BJ (cell line): ENCODE results near the gene SMAD1. TPM values are rescaled to one million over a fixed set of nuclear protein-coding genes. Genes with fewer than 3 reads are reported as not detected.

Experiments used
- CTCF ChIA-PET: fragments of 350-600 bp; formaldehyde crosslinking; extraction: SDS; loops from one replicate; lab custom pipeline; 2021; ENCODE audit warnings: antibody characterized with exemption, inconsistent platforms; lab: Yijun Ruan, JAX
- POLR2A ChIA-PET: fragments of 300-600 bp; sonication (Branson Sonifier 250); formaldehyde crosslinking; extraction: SDS; loops from one replicate; lab custom pipeline; 2021; ENCODE audit warnings: antibody characterized with exemption; lab: Charles Lee
- DNase-seq: peaks from one replicate; pipeline ENCODE4 v3.0.0-alpha.2; 2011; ENCODE audit warnings: low read depth
- H3K27me3 ChIP-seq: 2 replicates; pipeline ENCODE4 v1.6.0; 2011; ENCODE audit warnings: low read length; ENCODE audit not compliant: control insufficient read depth, insufficient read depth
- H3K36me3 ChIP-seq: 2 replicates; pipeline ENCODE4 v1.5.1; 2011; ENCODE audit warnings: low read length; ENCODE audit not compliant: control insufficient read depth, insufficient read depth
- H3K4me3 ChIP-seq: 2 replicates; pipeline ENCODE4 v1.5.1; 2011; ENCODE audit warnings: low read depth, mild to moderate bottlenecking, control low read depth, low read length
- polyA plus RNA-seq: library from polyadenylated mRNA; depleted of rRNA; stranded (reverse); fragments of >200 nt; gene quantifications from 2 replicates; pipeline ENCODE4 v1.2.3, GENCODE V29; 2011
- TF ChIP-seq, protein P1 (sequence below): IDR thresholded peaks from 2 replicates; pipeline ENCODE4 v1.5.1; 2011; ENCODE audit warnings: low read depth, mild to moderate bottlenecking, control low read depth, inconsistent platforms, low read length, moderate library complexity; ENCODE audit not compliant: insufficient read depth

Gene SMAD1
- polyA plus RNA-seq, 1 experiment, result 26.1 TPM

DNA sequence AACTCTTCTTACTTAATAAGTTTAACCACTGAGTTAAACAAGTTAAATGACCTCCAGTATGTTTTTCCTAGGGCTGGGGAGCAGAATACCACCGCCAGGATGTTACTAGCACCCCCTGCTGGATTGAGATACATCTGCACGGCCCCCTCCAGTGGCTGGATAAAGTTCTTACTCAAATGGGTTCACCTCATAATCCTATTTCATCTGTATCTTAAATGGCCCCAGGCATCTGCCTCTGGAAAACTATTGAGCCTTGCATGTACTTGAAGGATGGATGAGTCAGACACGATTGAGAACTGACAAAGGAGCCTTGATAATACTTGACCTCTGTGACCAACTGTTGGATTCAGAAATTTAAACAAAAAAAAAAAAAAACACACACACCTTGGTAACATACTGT lies 76.1 kb downstream of the SMAD1 start:
- Histone ChIP-seq H3K4me3 (no peak overlapping the region), H3K36me3 (0 out of 2 replicates have a peak, but pooled peaks cover 1% of the 10 kb centered on the region), H3K27me3 (no peaks in the 10 kb centered on the region)
- ChIA-PET CTCF (interaction anchor here (0.6 to 2.7 kb wide), 18 partner anchors 8 to 395 kb away, joined by 3 to 21 read pairs (median 4); no protein-coding TSS in a partner anchor), POLR2A (no interaction called here)
- no peak for DNase-seq
- TF ChIP-seq, protein P1, sequence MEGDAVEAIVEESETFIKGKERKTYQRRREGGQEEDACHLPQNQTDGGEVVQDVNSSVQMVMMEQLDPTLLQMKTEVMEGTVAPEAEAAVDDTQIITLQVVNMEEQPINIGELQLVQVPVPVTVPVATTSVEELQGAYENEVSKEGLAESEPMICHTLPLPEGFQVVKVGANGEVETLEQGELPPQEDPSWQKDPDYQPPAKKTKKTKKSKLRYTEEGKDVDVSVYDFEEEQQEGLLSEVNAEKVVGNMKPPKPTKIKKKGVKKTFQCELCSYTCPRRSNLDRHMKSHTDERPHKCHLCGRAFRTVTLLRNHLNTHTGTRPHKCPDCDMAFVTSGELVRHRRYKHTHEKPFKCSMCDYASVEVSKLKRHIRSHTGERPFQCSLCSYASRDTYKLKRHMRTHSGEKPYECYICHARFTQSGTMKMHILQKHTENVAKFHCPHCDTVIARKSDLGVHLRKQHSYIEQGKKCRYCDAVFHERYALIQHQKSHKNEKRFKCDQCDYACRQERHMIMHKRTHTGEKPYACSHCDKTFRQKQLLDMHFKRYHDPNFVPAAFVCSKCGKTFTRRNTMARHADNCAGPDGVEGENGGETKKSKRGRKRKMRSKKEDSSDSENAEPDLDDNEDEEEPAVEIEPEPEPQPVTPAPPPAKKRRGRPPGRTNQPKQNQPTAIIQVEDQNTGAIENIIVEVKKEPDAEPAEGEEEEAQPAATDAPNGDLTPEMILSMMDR, result peak; percentile 95

DNA sequence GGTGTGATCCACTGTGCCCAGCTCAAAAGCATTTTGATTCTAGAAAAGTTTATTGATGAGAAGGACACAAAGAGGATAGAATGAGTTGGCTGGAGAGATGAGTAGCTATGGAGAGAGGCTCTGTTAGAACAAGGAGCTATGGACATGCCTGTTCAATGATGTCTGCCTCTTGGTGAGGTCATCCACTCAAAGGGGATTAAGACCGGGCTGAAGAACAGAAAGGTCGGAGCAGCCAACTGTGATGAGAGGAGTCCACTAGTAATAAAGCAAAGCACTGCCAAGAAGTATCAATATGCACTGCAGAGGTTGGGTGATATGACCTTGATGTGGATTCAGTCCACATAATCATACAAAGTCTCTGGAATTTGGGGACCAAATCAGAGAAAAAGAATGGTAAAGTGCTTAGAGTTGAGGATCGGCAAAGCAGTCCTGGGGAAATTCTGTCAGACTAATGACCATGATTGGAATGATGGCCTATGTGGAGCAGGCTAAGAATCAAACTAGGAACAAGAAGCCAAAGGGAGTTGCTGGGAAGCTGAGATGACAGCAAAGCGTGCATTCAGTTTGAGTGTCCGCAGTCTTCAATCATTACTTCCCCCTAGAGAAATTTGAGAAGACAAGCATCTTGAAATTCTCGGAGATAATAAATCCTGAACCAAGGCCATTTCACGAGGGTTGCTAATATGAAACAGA lies 81.8 kb downstream of the SMAD1 start:
- ChIA-PET POLR2A (no interaction called here), CTCF (no interaction called here)
- Histone ChIP-seq H3K27me3 (no peaks in the 10 kb centered on the region), H3K36me3 (0 out of 2 replicates have a peak, but pooled peaks cover 1% of the 10 kb centered on the region), H3K4me3 (no peak overlapping the region)
- TF ChIP-seq, protein P1, result no peak
- no peak for DNase-seq

DNA sequence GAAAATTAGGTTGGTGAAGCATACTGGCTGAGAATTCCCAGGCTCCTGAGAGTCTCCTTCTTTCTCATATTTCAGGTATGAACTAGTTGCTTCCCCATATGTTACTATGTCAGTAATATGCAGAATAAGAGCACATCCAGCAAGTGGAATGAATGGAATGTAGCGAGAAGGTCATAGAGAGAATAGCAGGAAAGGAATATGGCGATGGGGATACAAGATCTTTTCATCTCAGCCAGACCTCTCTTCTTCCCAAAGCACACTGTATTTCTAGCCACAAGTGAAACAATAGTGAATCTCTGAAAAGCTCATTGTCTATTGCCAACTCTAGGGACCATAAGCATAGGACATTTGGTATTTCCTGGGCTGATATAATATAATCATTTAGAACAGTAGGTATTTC lies 82.9 kb downstream of the SMAD1 start:
- TF ChIP-seq, protein P1, result no peak
- Histone ChIP-seq H3K36me3 (no peaks in the 10 kb centered on the region), H3K27me3 (no peaks in the 10 kb centered on the region), H3K4me3 (no peak overlapping the region)
- POLR2A ChIA-PET, result no interaction called here
- CTCF ChIA-PET, result interaction anchor here (1.4 kb wide), 1 partner anchor 348 kb away, joined by 3 read pairs; no protein-coding TSS in a partner anchor
- no peak for DNase-seq

DNA sequence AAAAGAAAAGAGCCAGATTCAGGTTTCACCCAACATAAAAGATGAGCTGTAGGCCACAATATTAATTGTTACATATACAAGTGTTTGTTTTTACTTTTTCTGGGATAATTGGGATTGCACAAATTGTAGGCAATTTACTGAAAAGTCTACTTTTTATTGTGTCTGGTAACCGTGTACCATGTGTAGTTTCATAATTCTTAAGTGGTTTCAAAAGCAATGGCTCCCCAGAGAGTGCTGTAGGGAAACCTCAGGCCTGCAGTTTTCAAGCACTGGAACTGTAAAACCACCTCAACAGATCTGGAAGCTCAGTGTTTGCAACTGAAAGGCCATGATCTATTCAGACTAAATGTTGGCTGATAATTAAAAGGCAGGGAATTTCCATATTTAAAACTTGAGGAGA lies 83.7 kb downstream of the SMAD1 start:
- no peak overlapping the region for H3K4me3 ChIP-seq
- DNase-seq, result no peak
- H3K27me3 ChIP-seq, result no peaks in the 10 kb centered on the region
- TF ChIP-seq, protein P1, result no peak
- ChIA-PET POLR2A (interaction anchor here (0.7 kb wide), 1 partner anchor 391 kb away, joined by 5 read pairs; no protein-coding TSS in a partner anchor), CTCF (interaction anchor here (1.1 to 1.4 kb wide), 2 partner anchors 8 to 349 kb away, joined by 3 to 4 read pairs; no protein-coding TSS in a partner anchor)
- no peaks in the 10 kb centered on the region for H3K36me3 ChIP-seq

DNA sequence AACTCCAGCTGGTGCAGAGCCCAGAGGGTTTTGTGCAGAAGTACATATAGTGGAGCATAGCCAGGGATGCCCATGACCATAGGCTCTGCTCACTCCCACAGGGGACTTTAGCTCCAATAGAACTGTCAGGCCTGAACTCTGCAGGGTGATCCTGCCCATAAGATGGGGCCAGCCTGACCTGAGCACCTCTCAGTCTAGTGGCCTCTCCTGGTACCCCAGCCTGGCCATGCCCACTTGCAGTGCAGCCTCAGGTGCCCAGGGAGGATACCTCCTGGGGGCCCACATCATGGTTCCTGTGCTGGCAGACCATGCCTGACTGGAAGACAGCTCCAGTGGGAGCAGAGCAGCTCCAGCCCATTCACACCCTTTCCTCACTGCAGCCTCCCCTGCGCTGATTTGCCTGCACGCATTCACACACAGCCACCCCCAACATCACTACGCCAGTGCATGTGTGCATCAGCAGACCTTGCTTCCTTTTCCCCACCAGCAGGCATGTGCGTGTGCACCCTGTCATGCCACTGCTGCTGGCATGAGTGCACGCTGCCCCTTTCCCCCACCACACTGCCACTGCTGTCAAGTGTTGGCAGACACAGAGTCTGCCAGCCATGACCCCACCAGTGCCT lies 84.5 kb downstream of the SMAD1 start:
- DNase-seq, result no peak
- Histone ChIP-seq H3K36me3 (no peaks in the 10 kb centered on the region), H3K27me3 (no peaks in the 10 kb centered on the region), H3K4me3 (no peak overlapping the region)
- TF ChIP-seq, protein P1, result no peak
- ChIA-PET POLR2A (no interaction called here), CTCF (interaction anchor here (1.1 kb wide), 1 partner anchor 9 kb away, joined by 4 read pairs; no protein-coding TSS in a partner anchor)
